H1 (cell line): Measurements from ENCODE around the gene ZNF441. TPM values are rescaled to one million over a fixed set of nuclear protein-coding genes. Genes with fewer than 3 reads are reported as not detected.

Source experiments
- CTCF ChIA-PET: fragments of 300-600 bp; sonication (Branson Sonifier 250); formaldehyde crosslinking; loops from one replicate; lab custom pipeline; 2021; ENCODE audit not compliant: partially characterized antibody; lab: Charles Lee
- POLR2A ChIA-PET: fragments of 300-600 bp; sonication (Branson Sonifier 250); formaldehyde crosslinking; loops from one replicate; lab custom pipeline; 2021; ENCODE audit warnings: inconsistent platforms; ENCODE audit not compliant: partially characterized antibody; lab: Charles Lee
- DNase-seq, 2 experiments: peaks; one replicate each; pipeline versions ENCODE4 v3.0.0 to v3.0.0-alpha.2; 2010 to 2022; ENCODE audit warnings: low spot score in 2 of 2, low read depth in 1 of 2, mixed read lengths in 1 of 2
- FAIRE-seq: peaks from 2 replicates; lab custom pipeline; 2011; peaks lifted over from hg19 to GRCh38; lab: Jason Lieb, UNC
- H2AFZ ChIP-seq: 2 replicates; pipeline ENCODE4 v1.8.1; 2012; ENCODE audit warnings: low read length, inconsistent platforms
- H2AK5ac ChIP-seq: 2 replicates; pipeline ENCODE4 v1.6.1; 2013; ENCODE audit warnings: low read depth, low read length
- H2BK120ac ChIP-seq: replicated peaks from 2 replicates; pipeline ENCODE3; 2013; ENCODE audit warnings: low read depth, low read length, inconsistent platforms
- H2BK12ac ChIP-seq: 2 replicates; pipeline ENCODE4 v1.6.1; 2013; ENCODE audit warnings: low read depth, low read length
- H2BK15ac ChIP-seq: 2 replicates; pipeline ENCODE4 v1.6.1; 2013; ENCODE audit warnings: low read length
- H2BK20ac ChIP-seq: 2 replicates; pipeline ENCODE4 v1.6.1; 2013; ENCODE audit warnings: low read length
- H2BK5ac ChIP-seq: 2 replicates; pipeline ENCODE4 v1.6.1; 2013; ENCODE audit warnings: low read depth, low read length
- H3K14ac ChIP-seq: 2 replicates; pipeline ENCODE4 v1.6.1; 2013; ENCODE audit warnings: inconsistent platforms; ENCODE audit not compliant: insufficient read length
- H3K18ac ChIP-seq: 2 replicates; pipeline ENCODE4 v1.6.1; 2013; ENCODE audit warnings: low read length; ENCODE audit errors: extremely low read depth
- H3K23ac ChIP-seq: 2 replicates; pipeline ENCODE4 v1.6.1; 2013; ENCODE audit warnings: inconsistent platforms; ENCODE audit not compliant: insufficient read length
- H3K23me2 ChIP-seq: 2 replicates; pipeline ENCODE4 v1.6.1; 2013; ENCODE audit warnings: low read depth, low read length
- H3K27ac ChIP-seq: 2 replicates; pipeline ENCODE4 v1.6.1; 2011; ENCODE audit warnings: low read depth, low read length, inconsistent platforms
- H3K27me3 ChIP-seq, 4 experiments: replicated peaks in 1 of 4; 1 replicate in 1 of 4; 2 replicates in 3 of 4; pipeline versions ENCODE4 v1.6.1 to v1.8.1; 2011 to 2013; ENCODE audit warnings: low read length in 3 of 4, mild to moderate bottlenecking in 3 of 4, inconsistent platforms in 2 of 4, mixed read lengths in 2 of 4, moderate library complexity in 1 of 4; ENCODE audit not compliant: control insufficient read depth in 3 of 4, insufficient read depth in 3 of 4; ENCODE audit errors: extremely low read depth in 1 of 4
- H3K36me3 ChIP-seq, 4 experiments: 2 replicates each; pipeline versions ENCODE4 v1.6.1 to v1.8.1; 2011 to 2013; ENCODE audit warnings: mild to moderate bottlenecking in 4 of 4, low read length in 3 of 4, moderate library complexity in 2 of 4, control low read depth in 1 of 4, inconsistent platforms in 1 of 4; ENCODE audit not compliant: insufficient read depth in 4 of 4, control insufficient read depth in 2 of 4
- H3K4ac ChIP-seq: replicated peaks from 2 replicates; pipeline ENCODE3; 2013; ENCODE audit warnings: low read length, low read depth, mixed read lengths, inconsistent platforms; ENCODE audit not compliant: insufficient read length
- H3K4me1 ChIP-seq, 4 experiments: replicated peaks in 1 of 4; 1 replicate in 1 of 4; 2 replicates in 3 of 4; pipeline versions ENCODE4 v1.6.1 to v1.8.1; 2011 to 2013; ENCODE audit warnings: low read length in 3 of 4, inconsistent platforms in 2 of 4, mixed read lengths in 1 of 4; ENCODE audit not compliant: insufficient read depth in 4 of 4, control insufficient read depth in 3 of 4
- H3K4me2 ChIP-seq, 2 experiments: 2 replicates each; pipeline versions ENCODE4 v1.6.1 to v1.8.1; 2011 to 2013; ENCODE audit warnings: low read depth in 2 of 2, low read length in 2 of 2, control low read depth in 1 of 2, inconsistent platforms in 1 of 2, mild to moderate bottlenecking in 1 of 2; ENCODE audit not compliant: insufficient read depth in 1 of 2
- H3K4me3 ChIP-seq, 4 experiments: fragments of 200-600, 300-600 bp in 1 of 4; sonication (generic), shearing (Covaris generic), sonication (Bioruptor Twin) in 1 of 4; 2 replicates each; pipeline versions ENCODE4 v1.5.1 to v1.8.1; 2011 to 2016; ENCODE audit warnings: low read length in 4 of 4, low read depth in 3 of 4, control low read depth in 2 of 4, inconsistent platforms in 2 of 4, mild to moderate bottlenecking in 2 of 4, mixed read lengths in 1 of 4, moderate library complexity in 1 of 4; ENCODE audit not compliant: insufficient read depth in 2 of 4; ENCODE audit errors: extremely low read depth in 1 of 4
- H3K56ac ChIP-seq: replicated peaks from 2 replicates; pipeline ENCODE3; 2013; ENCODE audit warnings: low read depth, mild to moderate bottlenecking, mixed read lengths, low read length, inconsistent platforms; ENCODE audit not compliant: insufficient read length
- H3K79me1 ChIP-seq: 2 replicates; pipeline ENCODE4 v1.6.1; 2013; ENCODE audit warnings: low read depth, low read length, control low read depth
- H3K79me2 ChIP-seq, 2 experiments: 2 replicates each; pipeline versions ENCODE4 v1.6.1 to v1.8.1; 2012 to 2013; ENCODE audit warnings: low read length in 2 of 2, mild to moderate bottlenecking in 2 of 2, inconsistent platforms in 1 of 2; ENCODE audit not compliant: insufficient read depth in 2 of 2, control insufficient read depth in 1 of 2
- H3K9ac ChIP-seq, 4 experiments: replicated peaks in 1 of 4; 1 replicate in 1 of 4; 2 replicates in 3 of 4; pipeline versions ENCODE4 v1.6.1 to v1.8.1; 2011 to 2013; ENCODE audit warnings: low read depth in 3 of 4, low read length in 3 of 4, control low read depth in 2 of 4, mild to moderate bottlenecking in 2 of 4, moderate library complexity in 2 of 4, inconsistent platforms in 1 of 4; ENCODE audit errors: extremely low read depth in 1 of 4
- H3K9me3 ChIP-seq, 2 experiments: 2 replicates each; pipeline versions ENCODE4 v1.6.1 to v1.8.1; 2012 to 2013; ENCODE audit warnings: mild to moderate bottlenecking in 2 of 2, moderate library complexity in 2 of 2, control low read depth in 1 of 2, inconsistent platforms in 1 of 2, low read depth in 1 of 2, low read length in 1 of 2, mixed read lengths in 1 of 2; ENCODE audit not compliant: insufficient read depth in 2 of 2
- H4K20me1 ChIP-seq, 2 experiments: replicated peaks in 1 of 2; 2 replicates each; pipeline versions ENCODE3 to v1.8.1; 2011 to 2013; ENCODE audit warnings: inconsistent platforms in 2 of 2, low read length in 2 of 2, mild to moderate bottlenecking in 1 of 2; ENCODE audit not compliant: insufficient read depth in 2 of 2, control insufficient read depth in 1 of 2
- H4K5ac ChIP-seq: 2 replicates; pipeline ENCODE4 v1.6.1; 2013; ENCODE audit warnings: low read length, low read depth, mixed read lengths, inconsistent platforms; ENCODE audit not compliant: insufficient read length
- H4K8ac ChIP-seq: 2 replicates; pipeline ENCODE4 v1.8.0; 2013; ENCODE audit warnings: mild to moderate bottlenecking, moderate library complexity, low read length, inconsistent platforms; ENCODE audit not compliant: insufficient read depth; ENCODE audit errors: extremely low read depth
- H4K91ac ChIP-seq: replicated peaks from 2 replicates; pipeline ENCODE3; 2013; ENCODE audit warnings: low read length, mixed read lengths, inconsistent platforms; ENCODE audit not compliant: insufficient read length
- ASH2L ChIP-seq: fragments of 200-600, 300-600 bp; sonication (generic); IDR thresholded peaks from one replicate; pipeline ENCODE4 v1.7.1; 2017; ENCODE audit warnings: low read length
- CHD1 ChIP-seq: IDR thresholded peaks from 2 replicates; pipeline ENCODE4 v1.6.1; 2012; ENCODE audit warnings: low read depth, low read length, improper control_type of control experiment
- CREB1 ChIP-seq: IDR thresholded peaks from 2 replicates; pipeline ENCODE4 v1.6.1; 2012; ENCODE audit warnings: inconsistent platforms
- E2F6 ChIP-seq: IDR thresholded peaks from 2 replicates; pipeline ENCODE4 v1.6.1; 2012; ENCODE audit warnings: inconsistent platforms
- PHF8 ChIP-seq: fragments of 200-600 bp; sonication (generic); conservative IDR thresholded peaks from 2 replicates; pipeline ENCODE4 v1.7.1; 2012; ENCODE audit warnings: low read depth, mild to moderate bottlenecking, inconsistent platforms, low read length, moderate library complexity
- POLR2A ChIP-seq, 2 experiments: IDR thresholded peaks; 1 replicate in 1 of 2; 2 replicates in 1 of 2; pipeline ENCODE4 v1.6.1; 2011; ENCODE audit warnings: low read depth in 2 of 2, low read length in 2 of 2, mild to moderate bottlenecking in 2 of 2; ENCODE audit errors: control extremely low read depth in 1 of 2
- RNF2 ChIP-seq: fragments of 200-900, 300-1000 bp; sonication (generic); IDR thresholded peaks from 2 replicates; pipeline ENCODE4 v1.7.1; 2016; ENCODE audit warnings: borderline replicate concordance, low read depth, mild to moderate bottlenecking, antibody characterized with exemption, low read length; ENCODE audit not compliant: poor library complexity, severe bottlenecking; ENCODE audit errors: missing control alignments
- SP4 ChIP-seq: IDR thresholded peaks from 2 replicates; pipeline ENCODE4 v1.6.1; 2012; ENCODE audit warnings: low read length, inconsistent platforms
- WGBS, 2 experiments: shearing (Covaris generic) in 1 of 2; methylation state at CpG; one replicate each; pipeline versions ENCODE4 v1.1.6 to v1.1.7; 2013 to 2015; ENCODE audit warnings: low lambda C conversion rate in 2 of 2, mixed read lengths in 2 of 2, inconsistent platforms in 1 of 2, low coverage in 1 of 2, missing lambda C conversion rate in 1 of 2; ENCODE audit not compliant: insufficient replicate concordance in 2 of 2, insufficient coverage in 1 of 2, insufficient read length in 1 of 2; ENCODE audit errors: extremely low coverage in 1 of 2, missing lambda C conversion rate in 1 of 2; 5-methylcytosine and 5-hydroxymethylcytosine counted together
- long read RNA-seq, 2 experiments: library from RNA in 1 of 2; library from capped mRNA in 1 of 2; stranded (forward); transcript quantifications; one replicate each; pipeline ENCODE4 v2.0.0, GENCODE V29; 2021; ENCODE audit warnings: inconsistent platforms in 1 of 2
- polyA minus RNA-seq, 3 experiments: library from RNA; depleted of rRNA, polyadenylated mRNA; stranded (reverse); fragments of >200 nt; gene quantifications; 1 replicate in 2 of 3; 2 replicates in 1 of 3; pipeline ENCODE4 v1.2.3, GENCODE V29; 2011
- polyA plus RNA-seq, 7 experiments: library from polyadenylated mRNA; depleted of rRNA in 3 of 7; stranded (reverse) in 5 of 7; unstranded in 2 of 7; fragments of >200 nt in 5 of 7; fragments of 200-250 nt in 2 of 7; gene quantifications; 1 replicate in 5 of 7; 2 replicates in 1 of 7; 4 replicates in 1 of 7; pipeline versions ENCODE4 v1.2.1 to v1.2.3, GENCODE V29; 2011 to 2013; ENCODE audit warnings: missing spikeins in 2 of 7, mixed read lengths in 2 of 7
- total RNA-seq: library from RNA; stranded (reverse); fragmentation: NEBNext Ultra II Directional; extraction: Animal tissue kit (Norgen Biotek cat#: 25700); gene quantifications from 2 replicates; pipeline ENCODE4 v1.2.1, GENCODE V29; 2021

ZNF441 gene
- total RNA-seq (0.23 and 0.48 TPM in 2 replicates), polyA plus RNA-seq (2011; rRNA removed) (0.09 and 0.22 TPM in 2 replicates), polyA minus RNA-seq (2011; rRNA and poly(A)+ RNA removed) (0.95 and 2.1 TPM in 2 replicates)
- polyA plus RNA-seq (2011; cell fraction: cytosol; rRNA removed) = 0.62 TPM
- polyA plus RNA-seq (2011; cell fraction: nucleus; rRNA removed) = 0.80 TPM
- 0.11 to 0.44 TPM (median 0.12 TPM) in 4 replicates for polyA plus RNA-seq (2012, experiment 1 of 2)
- polyA plus RNA-seq (2012, experiment 2 of 2) = not detected
- polyA plus RNA-seq (2013, experiment 1 of 2) = 0.20 TPM
- 0.26 TPM for polyA plus RNA-seq (2013, experiment 2 of 2)
- 0.51 TPM for polyA minus RNA-seq (2011; cell fraction: cytosol; rRNA and poly(A)+ RNA removed)
- 1.9 TPM for polyA minus RNA-seq (2011; cell fraction: nucleus; rRNA and poly(A)+ RNA removed)
- long read RNA-seq, experiment 1 = 0 reads
- long read RNA-seq, experiment 2 = 0 reads

- Histone ChIP-seq H3K4me3 (peak within 1 kb of the TSS; percentile 48 to 84 (median 78)), H4K5ac (no peak within 1 kb of the TSS), H3K4me2 (peak within 1 kb of the TSS; percentile 57 to 88), H3K9me3 (peaks cover 0 to 7% of the 10 kb centered on the region in 2 experiments; a peak in 1 of 4 replicates), H3K27ac (no peak within 1 kb of the TSS), H3K56ac (no peak within 1 kb of the TSS), H4K8ac (peak within 1 kb of the TSS; percentile 93), H3K23me2 (no peaks in the 10 kb centered on the region), H2BK120ac (no peak within 1 kb of the TSS), H3K36me3 (no peaks in the 10 kb centered on the region), H3K18ac (no peak within 1 kb of the TSS), H4K91ac (no peak within 1 kb of the TSS), H3K4me1 (no peaks in the 10 kb centered on the region), H3K23ac (no peak within 1 kb of the TSS), H2AFZ (peak within 1 kb of the TSS; percentile 92), H2BK20ac (no peak within 1 kb of the TSS), H3K79me1 (no peaks in the 10 kb centered on the region), H4K20me1 (no peaks in the 10 kb centered on the region), H2AK5ac (no peak within 1 kb of the TSS), H3K79me2 (no peaks in the 10 kb centered on the region), H2BK15ac (no peak within 1 kb of the TSS), H2BK12ac (no peak within 1 kb of the TSS), H3K27me3 (peaks cover 3 to 20% (median 15%) of the 10 kb centered on the region in 4 experiments), H2BK5ac (no peak within 1 kb of the TSS), H3K14ac (no peak within 1 kb of the TSS), H3K4ac (no peak within 1 kb of the TSS), H3K9ac (peak within 1 kb of the TSS in 3 of 4 experiments; percentile 42 to 59 (median 53); a peak in 6 of 7 replicates)
- WGBS, 2 experiments = 16% methylated on average over 45 of the region's 61 CpGs; no CpG with 5 or more reads in 1 of the 2 experiments
- POLR2A ChIA-PET = interaction anchor here (0.6 kb wide), 1 partner anchor 61 kb away, joined by 3 read pairs; no protein-coding TSS in a partner anchor
- DNase-seq (peak; percentile 46 to 96), FAIRE-seq (no peak)
- CTCF ChIA-PET = interaction anchor here (0.5 to 1.0 kb wide), 3 partner anchors 13 to 62 kb away, joined by 3 to 4 read pairs (median 3); no protein-coding TSS in a partner anchor
- TF ChIP-seq CHD1 (no peak), PHF8 (peak; percentile 67), ASH2L (peak; percentile 24), E2F6 (peak; percentile 85), RNF2 (no peak), SP4 (peak; percentile 58; the same call in 1 of the 2 replicates), CREB1 (no peak), POLR2A (IDR thresholded peaks at IDR 0.05; ENCODE audit: control extremely low read depth in 1 of 2, low read depth in 2 of 2, low read length in 2 of 2) (peak; percentile 27 to 62; a peak in 2 of 3 replicates)
Observed at GRCh38 chr19:11766597-11767591, at the start of gene ZNF441. TSS of gene ZNF441 (plus strand) at chr19:11767000. CDS start at chr19:11767194, 194 bp downstream.
